Epithelial cell of proximal tubule (primary cell): ENCODE results near the gene KCNK4. TPM values are rescaled to one million over a fixed set of nuclear protein-coding genes. Genes with fewer than 3 reads are reported as not detected.

ENCODE experiments used
- DNase-seq: peaks from one replicate; pipeline ENCODE4 v3.0.0-alpha.2; 2011; ENCODE audit warnings: low read depth
- H3K4me3 ChIP-seq: 2 replicates; pipeline ENCODE4 v1.5.1; 2011; ENCODE audit warnings: low read depth, mild to moderate bottlenecking, low read length
- CTCF ChIP-seq: conservative IDR thresholded peaks from 2 replicates; pipeline ENCODE4 v1.5.1; 2012; ENCODE audit warnings: low read depth, mild to moderate bottlenecking, low read length
- total RNA-seq: library from RNA; depleted of rRNA; stranded (reverse); fragments of >200 nt; gene quantifications from 2 replicates; pipeline ENCODE4 v1.2.3, GENCODE V29; 2015

The KCNK4 gene
- total RNA-seq, 1 donor from 2014 or later, result not detected

GRCh38 chr11:64264371-64264852, 26.7 kb upstream of the KCNK4 start:
- TF ChIP-seq CTCF, result no peak
- no peak overlapping the region for H3K4me3 ChIP-seq
- no peak for DNase-seq

GRCh38 chr11:64265176-64266160, 25.6 kb upstream of the KCNK4 start:
- DNase-seq, result no peak
- H3K4me3 ChIP-seq, result no peak overlapping the region
- TF ChIP-seq CTCF, result no peak

DNA sequence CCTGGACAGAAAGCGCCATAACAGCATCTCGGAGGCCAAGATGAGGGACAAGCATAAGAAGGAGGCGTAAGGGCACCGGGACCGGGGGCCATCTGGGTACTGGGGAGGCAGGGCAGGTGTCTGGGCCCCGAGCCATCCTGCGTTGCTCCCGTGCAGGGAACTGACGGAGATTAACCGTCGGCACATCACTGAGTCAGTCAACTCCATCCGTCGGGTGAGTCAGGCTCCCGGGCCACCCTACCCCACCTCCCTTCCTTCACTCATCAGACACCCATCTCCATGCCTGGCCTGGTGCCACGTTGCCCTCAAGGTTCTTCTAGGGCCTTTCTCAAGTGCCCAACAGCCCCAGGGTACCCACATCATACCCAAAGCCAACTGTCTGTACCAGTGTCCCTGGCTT, 24.8 kb upstream of the KCNK4 start:
- no peak for TF ChIP-seq CTCF
- no peak overlapping the region for H3K4me3 ChIP-seq
- DNase-seq, result no peak

DNA sequence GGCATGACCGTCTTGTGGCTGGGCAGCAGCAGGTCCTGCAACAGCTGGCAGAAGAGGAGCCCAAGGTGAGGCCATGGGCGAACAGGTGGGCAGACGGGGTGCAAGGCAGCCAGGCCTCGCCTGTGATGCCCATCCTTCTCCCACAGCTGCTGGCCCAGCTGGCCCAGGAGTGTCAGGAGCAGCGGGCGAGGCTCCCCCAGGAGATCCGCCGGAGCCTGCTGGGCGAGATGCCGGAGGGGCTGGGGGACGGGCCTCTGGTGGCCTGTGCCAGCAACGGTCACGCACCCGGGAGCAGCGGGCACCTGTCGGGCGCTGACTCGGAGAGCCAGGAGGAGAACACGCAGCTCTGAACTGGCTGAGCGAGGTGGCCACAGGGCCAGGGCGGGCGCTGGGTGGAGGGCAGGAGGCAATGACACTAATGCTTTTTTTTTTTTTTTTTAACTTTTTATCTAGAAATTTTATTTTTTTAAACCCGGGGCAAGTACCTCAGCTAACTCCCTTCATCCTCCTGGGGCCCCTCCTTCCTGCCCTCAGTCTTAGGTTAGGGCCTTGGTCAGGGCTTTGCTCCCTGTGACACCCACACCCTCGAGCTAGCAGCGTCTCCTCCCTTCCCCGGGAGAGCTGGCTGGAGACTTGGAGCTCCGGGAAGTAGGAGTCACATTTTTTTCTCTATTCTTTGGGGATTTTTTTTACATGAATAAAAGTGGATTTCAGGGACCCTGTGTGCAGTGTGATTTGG, 23.7 kb upstream of the KCNK4 start:
- no peak overlapping the region for H3K4me3 ChIP-seq
- DNase-seq, result no peak
- TF ChIP-seq CTCF, result no peak

DNA sequence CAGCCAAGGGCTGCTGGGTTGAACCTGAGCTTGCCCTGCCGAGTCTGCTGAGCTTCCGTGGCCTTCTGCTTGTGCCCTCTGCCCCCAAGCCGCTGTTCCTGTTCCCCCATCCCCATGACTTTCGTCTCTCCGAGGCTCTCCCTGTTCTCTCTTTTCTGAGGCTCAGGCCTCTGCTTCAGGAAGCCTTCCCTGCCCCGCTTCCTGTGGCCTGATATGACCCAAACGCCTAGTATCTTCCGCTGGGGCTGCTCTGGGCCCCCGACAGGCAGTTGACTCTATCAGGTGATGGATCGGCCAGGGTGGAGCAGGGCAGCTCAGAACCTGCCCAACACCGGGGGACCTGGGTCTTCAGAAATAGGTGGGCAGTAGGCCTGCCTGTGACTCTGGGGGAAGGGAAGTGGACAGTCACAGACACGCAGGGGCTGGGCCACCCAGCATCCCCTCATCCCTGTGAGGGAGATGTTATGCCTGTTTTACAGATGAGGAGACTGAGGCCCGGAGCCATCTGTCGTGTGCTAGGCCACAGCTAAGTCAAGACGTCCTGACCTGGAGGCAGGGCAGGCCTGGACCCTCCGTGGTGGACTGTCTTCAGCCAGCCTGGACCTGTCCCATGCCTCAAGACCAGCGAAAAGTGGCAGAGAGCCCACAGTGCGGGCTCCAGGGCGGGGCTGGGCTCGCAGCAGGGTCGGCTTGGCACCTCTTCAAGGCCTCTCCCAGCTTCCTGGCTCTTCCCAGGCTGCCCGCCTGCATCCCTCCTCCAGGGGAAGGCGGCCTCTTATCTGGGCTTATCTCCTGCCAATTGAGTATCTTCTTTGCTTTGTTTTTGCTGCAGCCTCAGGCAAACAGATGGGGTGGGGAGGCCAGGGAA, 22.8 kb upstream of the KCNK4 start:
- TF ChIP-seq CTCF, result no peak
- peak overlapping the region; percentile 80 for H3K4me3 ChIP-seq
- DNase-seq, result no peak

DNA sequence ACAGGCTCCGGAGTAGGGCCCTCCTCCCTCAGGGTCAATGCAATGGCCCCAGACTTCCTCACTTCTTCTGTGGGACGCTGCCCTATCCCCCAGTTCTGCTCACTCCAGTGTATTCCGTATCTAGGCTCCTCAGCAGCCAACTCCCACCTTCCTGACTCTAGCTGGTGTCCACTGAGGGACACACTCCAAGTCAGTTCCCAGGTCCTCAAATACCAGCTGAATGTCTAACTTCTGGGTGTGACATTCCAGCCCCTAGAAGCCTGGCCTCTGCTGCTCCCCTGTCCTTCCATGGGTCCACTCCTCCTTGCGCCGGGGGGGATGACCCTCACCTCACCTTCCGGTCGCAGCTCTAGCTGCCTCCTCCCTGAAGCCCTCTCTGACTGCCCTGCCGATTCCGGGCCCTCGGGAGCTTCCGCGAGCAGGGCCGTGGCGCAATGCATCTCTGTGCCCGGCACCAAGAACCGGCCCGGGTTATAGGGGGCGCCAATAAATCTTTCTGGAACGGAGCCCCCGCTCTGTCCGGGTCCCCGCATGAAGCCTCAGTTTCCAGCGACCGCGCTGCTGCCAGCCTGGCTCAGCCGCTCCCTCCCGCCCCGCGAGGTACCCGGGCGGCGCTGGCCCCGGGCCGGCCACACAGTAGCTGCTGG, 22.1 kb upstream of the KCNK4 start:
- no peak for TF ChIP-seq CTCF
- H3K4me3 ChIP-seq, result peak overlapping the region; percentile 80
- no peak for DNase-seq
